HG03135 (cell line): Measurements from ENCODE around the gene TMEM183A.

Source experiments
- ATAC-seq: cut with Tn5 transposase; IDR thresholded peaks from one replicate; pipeline ENCODE4 v1.9.1; 2021; ENCODE audit warnings: mild to moderate bottlenecking, moderate library complexity; ENCODE audit not compliant: unreplicated experiment

Gene TMEM183A

GRCh38 chr1:203063287-203063686 is 56.1 kb downstream of the TMEM183A start:
- ATAC-seq = no peak

- ATAC-seq = no peak
These were observed 58.0 kb downstream of the TMEM183A start for GRCh38 chr1:203065191-203065590.

DNA sequence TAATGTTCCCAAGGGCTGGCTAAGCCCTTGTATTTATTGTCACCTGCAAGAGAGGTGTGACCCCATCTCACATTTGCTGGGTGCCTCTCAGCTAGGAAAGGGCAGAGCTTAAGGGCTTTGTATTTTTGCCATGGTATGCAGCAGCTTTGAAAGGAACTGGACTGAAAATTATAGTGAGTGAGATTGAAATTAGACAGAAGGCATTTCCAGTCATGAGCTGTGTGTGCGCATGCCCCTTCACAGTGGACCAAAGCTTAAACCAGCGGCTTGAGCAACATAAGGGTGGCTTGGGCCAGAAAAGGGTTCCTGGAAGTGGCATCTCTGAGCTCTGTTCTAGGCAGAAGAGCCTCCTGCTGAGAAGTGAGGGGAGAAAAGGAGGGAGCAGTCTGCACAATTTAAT is 58.8 kb downstream of the TMEM183A start:
- ATAC-seq = no peak

GRCh38 chr1:203066965-203067364 is 59.8 kb downstream of the TMEM183A start:
- no peak for ATAC-seq

DNA sequence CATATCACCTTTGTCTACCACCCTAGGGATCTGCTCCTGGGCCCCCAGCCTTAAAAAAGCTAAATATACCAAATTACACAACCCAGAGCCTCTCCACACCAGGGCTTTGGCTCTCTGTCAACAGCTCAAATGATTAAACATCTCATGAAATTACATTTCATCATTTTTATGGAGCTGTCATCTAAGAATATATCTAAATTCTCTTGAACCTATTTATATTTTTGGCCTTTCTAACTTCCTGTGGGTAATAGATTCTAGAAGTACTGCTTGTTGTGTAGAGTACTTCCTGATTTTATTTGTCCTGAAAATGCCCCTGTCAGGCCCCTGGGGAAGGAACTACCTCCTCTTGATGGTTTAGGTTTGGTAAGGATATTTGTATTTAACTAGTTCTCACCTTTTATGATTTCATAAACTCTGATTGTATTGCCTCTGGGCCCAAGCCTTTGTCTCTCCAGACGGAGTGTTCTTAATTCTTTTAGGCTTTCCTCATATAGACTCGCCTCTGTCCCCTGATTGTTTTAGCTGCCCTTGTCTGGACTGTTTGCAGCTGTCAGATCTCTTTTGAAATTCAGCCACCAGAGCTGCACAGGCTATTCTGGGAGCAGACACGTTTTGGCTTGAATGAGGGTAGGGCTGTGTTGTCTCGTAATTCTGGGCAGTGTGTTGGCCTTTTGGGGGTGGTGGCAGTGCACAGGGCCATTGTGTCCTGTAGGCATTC is 62.0 kb downstream of the TMEM183A start:
- no peak for ATAC-seq

- ATAC-seq = no peak
These were observed 64.9 kb downstream of the TMEM183A start for GRCh38 chr1:203072002-203072602.

DNA sequence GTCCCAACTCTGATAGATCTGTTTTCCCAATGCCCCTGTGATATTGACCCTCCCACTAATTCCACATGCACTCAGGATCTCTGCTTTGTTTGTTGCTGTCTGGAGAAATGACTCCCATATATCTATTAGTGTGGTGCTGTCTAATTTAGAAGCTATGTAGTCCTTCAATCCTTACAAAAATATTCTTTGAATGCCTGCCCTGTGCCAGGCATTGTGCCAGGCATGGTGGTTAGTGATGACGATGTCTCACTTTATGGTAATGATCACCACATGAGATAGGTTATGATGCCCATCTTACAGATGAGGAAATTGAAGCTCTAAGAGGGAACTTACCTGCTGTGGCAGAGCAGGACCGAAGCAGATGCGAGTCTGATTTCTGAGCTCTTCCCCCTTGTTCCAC is 65.7 kb downstream of the TMEM183A start:
- ATAC-seq = no peak

- no peak for ATAC-seq
These were observed 66.3 kb downstream of the TMEM183A start for GRCh38 chr1:203073469-203073868.
